Mesenchymal stem cell (in vitro differentiated cells and primary cell): ENCODE measurements around the gene LMF1.

Experiments
- DNase-seq: peaks from one replicate; pipeline ENCODE4 v3.0.0-alpha.2; 2013
- H2AFZ ChIP-seq: one replicate; pipeline ENCODE4 v1.6.1; 2013; ENCODE audit warnings: low read depth, mild to moderate bottlenecking, control low read depth, inconsistent platforms, low read length, moderate library complexity
- H2AK5ac ChIP-seq: 2 replicates; pipeline ENCODE4 v1.6.1; 2013; ENCODE audit warnings: low read length, moderate library complexity, mild to moderate bottlenecking, inconsistent platforms; ENCODE audit not compliant: severe bottlenecking
- H2BK120ac ChIP-seq: one replicate; pipeline ENCODE4 v1.6.1; 2013; ENCODE audit warnings: low read depth, mild to moderate bottlenecking, inconsistent platforms, low read length, moderate library complexity
- H2BK12ac ChIP-seq, 2 experiments: one replicate each; pipeline ENCODE4 v1.6.1; 2013; ENCODE audit warnings: inconsistent platforms in 2 of 2, low read length in 2 of 2, mild to moderate bottlenecking in 2 of 2, moderate library complexity in 2 of 2, control low read depth in 1 of 2
- H2BK15ac ChIP-seq: one replicate; pipeline ENCODE4 v1.6.1; 2013; ENCODE audit warnings: mild to moderate bottlenecking, low read depth, inconsistent platforms; ENCODE audit not compliant: poor library complexity, severe bottlenecking
- H2BK5ac ChIP-seq: 2 replicates; pipeline ENCODE4 v1.6.1; 2013; ENCODE audit warnings: low read depth, mild to moderate bottlenecking, low read length, control low read depth, inconsistent platforms; ENCODE audit not compliant: poor library complexity, severe bottlenecking
- H3K14ac ChIP-seq, 2 experiments: one replicate each; pipeline ENCODE4 v1.6.1; 2013; ENCODE audit warnings: inconsistent platforms in 2 of 2, low read length in 2 of 2, control low read depth in 1 of 2, mild to moderate bottlenecking in 1 of 2, moderate library complexity in 1 of 2
- H3K18ac ChIP-seq, 2 experiments: one replicate each; pipeline ENCODE4 v1.6.1; 2013; ENCODE audit warnings: inconsistent platforms in 2 of 2, low read length in 2 of 2, control low read depth in 1 of 2, low read depth in 1 of 2, mild to moderate bottlenecking in 1 of 2
- H3K23ac ChIP-seq, 2 experiments: one replicate each; pipeline ENCODE4 v1.6.1; 2013; ENCODE audit warnings: inconsistent platforms in 2 of 2, low read length in 2 of 2, mild to moderate bottlenecking in 2 of 2, moderate library complexity in 2 of 2, control low read depth in 1 of 2
- H3K27ac ChIP-seq: 2 replicates; pipeline ENCODE4 v1.5.1; 2013; ENCODE audit warnings: mild to moderate bottlenecking, moderate library complexity, low read length, control low read depth, inconsistent platforms; ENCODE audit not compliant: poor library complexity, severe bottlenecking
- H3K27me3 ChIP-seq, 2 experiments: 2 replicates each; pipeline versions ENCODE4 v1.6.1 to v1.7.0; 2013; ENCODE audit warnings: low read length in 2 of 2, mild to moderate bottlenecking in 2 of 2, moderate library complexity in 2 of 2, control low read depth in 1 of 2, inconsistent platforms in 1 of 2; ENCODE audit not compliant: control insufficient read depth in 1 of 2, insufficient read depth in 1 of 2
- H3K36me3 ChIP-seq, 2 experiments: 2 replicates each; pipeline versions ENCODE4 v1.6.1 to v1.7.0; 2013; ENCODE audit warnings: low read length in 2 of 2, control low read depth in 1 of 2, inconsistent platforms in 1 of 2, low read depth in 1 of 2, mild to moderate bottlenecking in 1 of 2; ENCODE audit not compliant: insufficient read depth in 2 of 2, control insufficient read depth in 1 of 2
- H3K4ac ChIP-seq, 2 experiments: one replicate each; pipeline ENCODE4 v1.6.1; 2013; ENCODE audit warnings: inconsistent platforms in 2 of 2, low read length in 2 of 2, mild to moderate bottlenecking in 2 of 2, moderate library complexity in 2 of 2, control low read depth in 1 of 2, low read depth in 1 of 2
- H3K4me1 ChIP-seq: 2 replicates; pipeline ENCODE4 v1.6.1; 2013; ENCODE audit warnings: low read depth, low read length, control low read depth; ENCODE audit not compliant: control insufficient read depth, insufficient read depth
- H3K4me2 ChIP-seq: 2 replicates; pipeline ENCODE4 v1.6.1; 2013; ENCODE audit warnings: low read length, mild to moderate bottlenecking, inconsistent platforms; ENCODE audit not compliant: poor library complexity, severe bottlenecking
- H3K4me3 ChIP-seq, 2 experiments: 2 replicates each; pipeline versions ENCODE4 v1.5.1 to v1.7.0; 2013; ENCODE audit warnings: low read length in 2 of 2, mild to moderate bottlenecking in 2 of 2, control low read depth in 1 of 2, low read depth in 1 of 2; ENCODE audit not compliant: insufficient read depth in 1 of 2
- H3K79me1 ChIP-seq: replicated peaks from 2 replicates; pipeline ENCODE4 v1.6.1; 2013; ENCODE audit warnings: mild to moderate bottlenecking, control low read depth, low read length, inconsistent platforms; ENCODE audit not compliant: poor library complexity, severe bottlenecking
- H3K9ac ChIP-seq: 2 replicates; pipeline ENCODE4 v1.7.0; 2013; ENCODE audit warnings: mild to moderate bottlenecking, low read length, moderate library complexity
- H3K9me3 ChIP-seq: 2 replicates; pipeline ENCODE4 v1.7.0; 2013; ENCODE audit warnings: mild to moderate bottlenecking, low read length; ENCODE audit not compliant: control insufficient read depth
- H4K8ac ChIP-seq: one replicate; pipeline ENCODE4 v1.6.1; 2013; ENCODE audit warnings: inconsistent platforms, mild to moderate bottlenecking, low read length, moderate library complexity
- H4K91ac ChIP-seq: one replicate; pipeline ENCODE4 v1.6.1; 2013; ENCODE audit warnings: mild to moderate bottlenecking, low read length, inconsistent platforms
- WGBS: methylation state at CpG from one replicate; pipeline ENCODE4 v1.1.7; 2013; ENCODE audit warnings: mixed read lengths; 5-methylcytosine and 5-hydroxymethylcytosine counted together

Gene LMF1

DNA sequence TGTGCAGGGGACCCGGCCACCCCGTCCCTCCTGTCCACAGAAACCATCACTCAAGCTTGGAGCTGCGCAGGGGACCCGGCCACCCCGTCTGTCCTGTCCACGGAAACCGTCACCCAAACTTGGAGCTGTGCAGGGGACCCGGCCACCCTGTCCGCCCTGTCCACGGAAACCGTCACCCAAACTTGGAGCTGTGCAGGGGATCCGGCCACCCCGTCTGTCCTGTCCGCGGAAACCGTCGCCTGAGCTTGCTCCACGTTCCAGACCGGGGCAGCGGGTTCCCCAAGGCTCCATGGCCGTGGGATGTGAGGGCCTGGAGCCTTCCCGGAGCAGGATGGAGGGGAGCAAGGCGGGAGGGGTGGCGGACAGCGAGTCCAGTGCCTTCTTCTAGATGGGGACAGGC lies 36.0 kb upstream of the LMF1 start:
- no peak overlapping the region for H4K8ac ChIP-seq
- H2BK5ac ChIP-seq = no peak overlapping the region
- no peak for DNase-seq
- H3K4me1 ChIP-seq = peaks cover 23% of the 10 kb centered on the region
- no peak overlapping the region for H3K23ac ChIP-seq
- no peaks in the 10 kb centered on the region for H3K36me3 ChIP-seq
- 89% methylated on average over 25 of the region's 25 CpGs for WGBS
- H3K14ac ChIP-seq = no peak overlapping the region
- H2BK120ac ChIP-seq = no peak overlapping the region
- no peak overlapping the region for H4K91ac ChIP-seq
- H3K9ac ChIP-seq = no peak overlapping the region
- peaks cover 36 to 73% of the 10 kb centered on the region in 2 experiments for H3K27me3 ChIP-seq
- no peak overlapping the region for H3K4ac ChIP-seq
- H2AFZ ChIP-seq = no peak overlapping the region
- no peak overlapping the region for H3K18ac ChIP-seq
- H3K4me3 ChIP-seq = no peak overlapping the region
- H3K79me1 ChIP-seq = no peaks in the 10 kb centered on the region
- H2AK5ac ChIP-seq = no peak overlapping the region
- no peak overlapping the region for H2BK12ac ChIP-seq
- no peak overlapping the region for H3K27ac ChIP-seq
- H3K4me2 ChIP-seq = no peak overlapping the region
- H2BK15ac ChIP-seq = no peak overlapping the region
- no peaks in the 10 kb centered on the region for H3K9me3 ChIP-seq

DNA sequence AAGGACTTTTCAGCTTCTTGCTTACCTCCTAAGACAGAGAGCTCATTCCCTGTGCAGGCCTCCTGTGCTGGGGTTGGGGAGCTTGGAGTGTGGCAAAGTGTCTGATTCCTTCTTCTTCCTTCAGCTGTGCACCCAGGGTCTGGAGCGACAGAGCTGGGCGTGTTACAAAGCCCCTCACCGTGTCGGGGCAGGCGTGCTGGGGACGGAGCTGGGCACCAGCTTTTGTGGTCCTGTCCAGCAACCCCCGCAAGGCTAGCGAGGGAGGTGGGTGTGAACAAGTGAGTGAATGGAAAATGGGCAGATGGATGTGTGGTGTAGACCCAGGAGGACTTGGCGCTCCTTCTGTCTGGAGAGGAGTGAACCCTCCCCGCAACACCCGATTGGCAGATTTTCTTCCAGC lies 34.5 kb upstream of the LMF1 start:
- Histone ChIP-seq H4K91ac (no peak overlapping the region), H3K27ac (no peak overlapping the region), H3K23ac (no peak overlapping the region), H2BK120ac (no peak overlapping the region), H2AK5ac (no peak overlapping the region), H3K79me1 (no peaks in the 10 kb centered on the region), H3K4me3 (peak overlapping the region in 1 of 2 experiments; percentile 8), H2AFZ (no peak overlapping the region), H3K14ac (no peak overlapping the region), H3K9ac (no peak overlapping the region), H3K9me3 (no peaks in the 10 kb centered on the region), H3K4me1 (peaks cover 23% of the 10 kb centered on the region), H3K27me3 (peaks cover 44 to 72% of the 10 kb centered on the region in 2 experiments), H2BK5ac (no peak overlapping the region), H4K8ac (no peak overlapping the region), H3K36me3 (no peaks in the 10 kb centered on the region), H2BK15ac (no peak overlapping the region), H3K4ac (no peak overlapping the region), H3K4me2 (no peak overlapping the region), H3K18ac (no peak overlapping the region), H2BK12ac (no peak overlapping the region)
- WGBS = 94% methylated on average over 11 of the region's 11 CpGs
- no peak for DNase-seq

DNA sequence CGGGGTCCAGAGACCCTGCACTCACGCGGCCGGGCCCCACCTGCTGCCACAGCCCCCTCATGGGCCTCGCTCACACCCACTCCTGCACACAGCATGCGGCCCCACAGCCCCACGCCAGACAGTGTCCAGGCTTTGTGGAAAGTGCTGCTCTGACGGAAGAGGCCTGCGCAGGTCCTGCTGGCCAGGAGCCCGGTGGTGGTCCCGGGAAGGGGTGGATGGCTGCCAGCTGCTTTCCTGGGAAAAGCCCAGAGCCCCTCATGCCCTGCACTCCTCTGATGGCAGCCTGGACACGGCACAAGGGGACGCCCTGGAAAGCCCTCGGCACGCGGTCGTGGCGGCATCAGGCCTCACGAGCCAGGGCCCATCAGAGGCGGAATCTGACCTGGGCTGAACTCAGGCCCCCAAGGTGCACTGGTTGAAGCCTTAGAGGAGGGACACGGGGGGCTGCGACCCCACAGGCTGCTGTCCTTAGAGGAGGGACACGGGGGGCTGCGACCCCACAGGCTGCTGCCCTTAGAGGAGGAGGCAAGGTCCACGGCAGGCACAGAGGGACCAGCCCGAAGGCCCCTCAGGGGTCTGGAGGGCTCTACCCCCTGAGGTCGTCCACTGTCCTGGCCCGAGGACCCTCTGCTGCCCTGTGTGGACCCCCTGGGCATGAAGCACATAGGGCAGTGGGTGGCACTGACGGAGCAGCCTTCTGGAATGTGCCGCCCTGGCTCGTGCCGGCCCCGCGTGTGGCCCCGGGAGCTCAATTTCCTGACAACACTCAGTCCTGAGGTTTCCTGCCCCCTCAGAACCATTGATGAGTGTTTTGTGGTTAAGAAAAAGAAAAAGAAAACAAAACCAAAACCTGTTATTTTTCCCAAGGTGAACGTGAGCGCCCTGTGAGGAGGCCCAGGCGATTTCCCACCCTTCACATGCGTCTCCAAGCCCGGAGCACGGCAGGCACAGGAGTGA lies 32.9 kb upstream of the LMF1 start:
- WGBS = 83% methylated on average over 35 of the region's 41 CpGs
- H3K14ac ChIP-seq = no peak overlapping the region
- H3K27me3 ChIP-seq = peaks cover 55 to 72% of the 10 kb centered on the region in 2 experiments

DNA sequence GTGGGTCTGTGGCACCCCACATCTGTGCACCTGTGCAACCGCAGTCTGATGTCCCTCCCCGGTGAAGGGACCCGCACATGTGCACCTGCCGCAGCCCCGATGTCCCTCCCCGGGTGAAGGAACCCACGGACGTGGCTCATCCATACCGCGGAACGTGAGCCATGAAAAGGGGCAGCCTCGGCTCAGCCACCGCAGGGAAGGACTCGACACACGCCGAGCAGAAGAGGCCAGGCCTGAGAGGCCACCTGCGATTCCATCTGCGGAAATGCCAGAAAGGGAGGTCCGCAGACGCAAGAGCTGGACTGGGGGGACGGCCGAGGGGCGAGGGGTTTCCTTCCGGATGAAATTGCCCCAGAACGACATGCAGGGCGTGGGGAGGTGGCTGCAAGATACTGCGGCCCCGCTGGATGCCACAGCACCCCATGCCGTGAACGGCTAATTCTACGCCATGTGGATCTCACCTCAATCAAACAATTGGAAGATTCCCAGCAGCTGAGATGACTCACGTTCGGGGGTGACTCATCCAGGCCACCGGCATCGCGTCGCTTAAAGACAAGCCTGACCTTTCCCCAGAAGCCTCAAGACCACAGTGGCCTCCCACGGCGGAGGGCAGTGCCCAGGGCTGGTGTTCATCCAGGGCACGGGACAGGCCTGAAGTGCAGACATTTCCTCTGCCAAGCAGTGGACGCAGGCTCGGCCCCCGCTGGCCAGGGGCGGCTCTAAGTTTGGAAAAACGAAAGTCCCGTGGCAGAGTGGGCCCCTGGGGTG lies 31.8 kb upstream of the LMF1 start:
- peak; percentile 80 for DNase-seq
- Histone ChIP-seq H3K14ac (peak overlapping the region in 1 of 2 experiments; percentile 7), H3K27me3 (peaks cover 55 to 71% of the 10 kb centered on the region in 2 experiments), H3K23ac (no peak overlapping the region), H4K8ac (no peak overlapping the region), H3K9ac (no peak overlapping the region), H2BK15ac (no peak overlapping the region), H3K4ac (no peak overlapping the region), H3K79me1 (no peaks in the 10 kb centered on the region), H3K4me2 (no peak overlapping the region), H2AK5ac (no peak overlapping the region), H2BK120ac (no peak overlapping the region), H2BK12ac (no peak overlapping the region), H2BK5ac (no peak overlapping the region), H3K36me3 (no peaks in the 10 kb centered on the region), H3K27ac (no peak overlapping the region), H3K4me3 (peak overlapping the region in 1 of 2 experiments; percentile 49), H2AFZ (no peak overlapping the region), H3K9me3 (no peaks in the 10 kb centered on the region), H4K91ac (no peak overlapping the region), H3K4me1 (peaks cover 24% of the 10 kb centered on the region), H3K18ac (no peak overlapping the region)
- WGBS = 75% methylated on average over 46 of the region's 46 CpGs

More for the DNA sequence above, 32.9 kb upstream of the LMF1 start:
- Histone ChIP-seq H3K18ac (no peak overlapping the region), H3K36me3 (no peaks in the 10 kb centered on the region), H3K27ac (no peak overlapping the region), H2BK15ac (no peak overlapping the region), H3K4me3 (no peak overlapping the region), H4K91ac (no peak overlapping the region), H3K9ac (no peak overlapping the region), H2BK120ac (no peak overlapping the region), H3K4me2 (no peak overlapping the region), H2AFZ (no peak overlapping the region), H3K23ac (no peak overlapping the region), H3K9me3 (no peaks in the 10 kb centered on the region), H2BK5ac (no peak overlapping the region), H2BK12ac (no peak overlapping the region), H3K79me1 (no peaks in the 10 kb centered on the region), H3K4me1 (peaks cover 21% of the 10 kb centered on the region), H3K4ac (peak overlapping the region in 1 of 2 experiments; percentile 18), H2AK5ac (no peak overlapping the region), H4K8ac (no peak overlapping the region)
- DNase-seq = peak; percentile 6
